A673 (cell line): Measurements from ENCODE around the gene VTI1A. TPM values are rescaled to one million over a fixed set of nuclear protein-coding genes. Genes with fewer than 3 reads are reported as not detected.

ENCODE experiments used
- BruUV-seq: library from RNA; stranded (reverse); fragments of 400-500 nt; replicated peaks from 2 replicates; lab custom pipeline; 2021; lab: Mats Ljungman, UMichigan
- CTCF ChIA-PET: fragments of 300-600 bp; sonication (Branson Sonifier 250); formaldehyde crosslinking; loops from one replicate; lab custom pipeline; 2022; ENCODE audit warnings: antibody characterized with exemption; lab: Charles Lee
- POLR2A ChIA-PET: fragments of 300-600 bp; sonication (Branson Sonifier 250); formaldehyde crosslinking; loops from one replicate; lab custom pipeline; 2022; ENCODE audit warnings: antibody characterized with exemption; ENCODE audit not compliant: low non-redundant PET; lab: Charles Lee
- DNase-seq: peaks from one replicate; pipeline ENCODE4 v3.0.0-alpha.2; 2015; ENCODE audit warnings: low spot score
- H3K27ac ChIP-seq: fragments of 200-600 bp; sonication (generic); 2 replicates; pipeline ENCODE4 v1.5.1; 2016; ENCODE audit warnings: mixed run types, low read depth, mild to moderate bottlenecking, mixed read lengths, antibody characterized with exemption, low read length; ENCODE audit not compliant: poor library complexity, severe bottlenecking
- H3K27me3 ChIP-seq: fragments of 200-600 bp; sonication (generic); replicated peaks from 2 replicates; pipeline ENCODE4 v1.6.1; 2017; ENCODE audit warnings: mixed run types, low read depth, mild to moderate bottlenecking, mixed read lengths, antibody characterized with exemption, low read length; ENCODE audit not compliant: insufficient read depth, poor library complexity
- H3K36me3 ChIP-seq: fragments of 200-600 bp; sonication (generic); 2 replicates; pipeline ENCODE4 v1.6.1; 2016; ENCODE audit warnings: mixed run types, mild to moderate bottlenecking, mixed read lengths, antibody characterized with exemption, low read length; ENCODE audit not compliant: insufficient read depth, poor library complexity, severe bottlenecking
- H3K4me1 ChIP-seq: fragments of 200-600 bp; sonication (generic); 2 replicates; pipeline ENCODE4 v1.6.1; 2017; ENCODE audit warnings: mixed run types, mild to moderate bottlenecking, mixed read lengths, antibody characterized with exemption, low read length; ENCODE audit not compliant: insufficient read depth, poor library complexity, severe bottlenecking
- H3K4me3 ChIP-seq: fragments of 200-600 bp; sonication (generic); 2 replicates; pipeline ENCODE4 v1.5.1; 2016; ENCODE audit warnings: low read depth, mixed run types, mild to moderate bottlenecking, mixed read lengths, low read length; ENCODE audit not compliant: poor library complexity, severe bottlenecking
- H3K9me3 ChIP-seq: fragments of 200-600 bp; sonication (generic); 2 replicates; pipeline ENCODE4 v1.6.1; 2016; ENCODE audit warnings: mixed run types, low read depth, mild to moderate bottlenecking, mixed read lengths, antibody characterized with exemption, low read length; ENCODE audit not compliant: poor library complexity, severe bottlenecking
- EZH2 ChIP-seq: fragments of 200-600 bp; sonication (generic); IDR thresholded peaks from 2 replicates; pipeline ENCODE4 v1.6.1; 2017; ENCODE audit warnings: borderline replicate concordance, low read depth, mild to moderate bottlenecking, mixed read lengths, antibody characterized with exemption, low read length; ENCODE audit not compliant: poor library complexity, severe bottlenecking
- intact Hi-C: fragments of 100-400 bp; cut with micrococcal nuclease; formaldehyde crosslinking; loops from one replicate; pipeline ENCODE4 v1.10.0; 2022; ENCODE audit not compliant: unreplicated experiment
- total RNA-seq: library from RNA; stranded (reverse); gene quantifications from 2 replicates; pipeline ENCODE4 v1.2.3, GENCODE V29; 2021
- TF ChIP-seq, protein P1 (sequence below): fragments of 300-800, 200-600 bp; sonication (generic); conservative IDR thresholded peaks from 2 replicates; pipeline ENCODE4 v1.5.1; 2017; ENCODE audit warnings: low read depth, mild to moderate bottlenecking, antibody characterized with exemption, low read length, moderate library complexity, mixed read lengths

VTI1A gene
- total RNA-seq, 1 experiment from 2014 or later: 38.7 TPM

DNA sequence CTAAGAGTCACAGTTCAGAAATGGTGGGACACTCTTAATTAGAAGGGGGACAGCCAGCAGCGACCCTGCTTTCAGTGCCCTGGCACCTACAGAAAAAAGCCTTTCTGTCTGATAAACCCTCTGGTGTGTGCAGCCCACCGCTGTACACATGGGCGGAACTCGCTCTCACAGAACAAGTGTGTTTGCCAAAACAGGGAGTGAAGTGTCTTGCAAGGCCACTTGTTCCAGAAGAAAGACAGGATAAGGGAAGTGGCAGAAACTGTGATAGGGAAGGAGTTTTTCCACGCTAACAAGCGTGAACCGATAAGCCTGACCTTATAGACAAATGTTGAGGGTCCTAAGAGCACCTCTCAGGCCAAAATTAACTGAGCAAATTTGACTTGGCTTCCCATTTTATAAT is 299.3 kb downstream of the VTI1A start:
- DNase-seq: no peak
- POLR2A ChIA-PET: no interaction called here
- Histone ChIP-seq H3K4me1 (peaks cover 18% of the 10 kb centered on the region), H3K9me3 (no peaks in the 10 kb centered on the region), H3K27me3 (no peaks in the 10 kb centered on the region), H3K4me3 (no peak overlapping the region), H3K27ac (no peak overlapping the region), H3K36me3 (no peaks in the 10 kb centered on the region)
- BruUV-seq: no TSS peak
- intact Hi-C loops: no loop called here
- no peak for TF ChIP-seq EZH2
- CTCF ChIA-PET: no interaction called here

DNA sequence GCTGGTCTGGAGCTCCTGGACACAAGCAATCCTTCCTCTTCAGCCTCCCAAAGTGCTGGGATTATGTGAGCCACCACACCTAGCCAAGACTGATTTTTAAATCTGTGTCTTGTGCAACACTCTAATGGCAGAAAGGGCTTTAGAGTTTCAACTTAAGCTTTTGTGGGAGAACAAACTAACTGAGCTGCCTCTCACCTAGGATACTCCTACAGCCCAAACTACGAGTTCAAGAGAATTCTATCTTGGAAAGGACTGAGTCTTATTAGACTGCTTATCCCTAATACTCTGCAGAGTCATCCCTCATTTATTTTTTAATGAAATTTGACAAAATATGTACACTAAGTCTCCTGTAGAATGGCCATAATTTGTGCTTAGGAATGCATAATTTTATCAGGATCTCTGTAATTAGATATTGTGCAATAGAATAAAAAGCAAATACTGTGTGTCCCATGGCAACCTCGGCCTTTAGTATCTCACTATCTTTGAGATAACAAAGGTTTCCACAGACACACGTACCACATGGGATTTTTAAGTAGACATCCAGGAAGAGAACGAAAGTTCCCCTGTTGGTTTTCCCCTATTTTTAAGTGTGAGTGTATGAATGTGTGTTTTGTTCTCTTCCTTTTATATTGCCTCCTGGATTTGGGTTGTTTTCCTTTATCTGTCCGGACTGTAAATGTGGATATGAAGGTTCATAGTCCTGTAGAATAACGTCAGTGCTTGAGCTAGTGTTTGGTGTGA is 303.6 kb downstream of the VTI1A start:
- intact Hi-C loops: no loop called here
- Histone ChIP-seq H3K27me3 (no peaks in the 10 kb centered on the region), H3K4me1 (peaks cover 19% of the 10 kb centered on the region), H3K9me3 (no peaks in the 10 kb centered on the region), H3K4me3 (no peak overlapping the region), H3K36me3 (no peaks in the 10 kb centered on the region), H3K27ac (no peak overlapping the region)
- CTCF ChIA-PET: no interaction called here
- BruUV-seq: no TSS peak
- DNase-seq: no peak
- no peak for TF ChIP-seq EZH2
- TF ChIP-seq, protein P1, sequence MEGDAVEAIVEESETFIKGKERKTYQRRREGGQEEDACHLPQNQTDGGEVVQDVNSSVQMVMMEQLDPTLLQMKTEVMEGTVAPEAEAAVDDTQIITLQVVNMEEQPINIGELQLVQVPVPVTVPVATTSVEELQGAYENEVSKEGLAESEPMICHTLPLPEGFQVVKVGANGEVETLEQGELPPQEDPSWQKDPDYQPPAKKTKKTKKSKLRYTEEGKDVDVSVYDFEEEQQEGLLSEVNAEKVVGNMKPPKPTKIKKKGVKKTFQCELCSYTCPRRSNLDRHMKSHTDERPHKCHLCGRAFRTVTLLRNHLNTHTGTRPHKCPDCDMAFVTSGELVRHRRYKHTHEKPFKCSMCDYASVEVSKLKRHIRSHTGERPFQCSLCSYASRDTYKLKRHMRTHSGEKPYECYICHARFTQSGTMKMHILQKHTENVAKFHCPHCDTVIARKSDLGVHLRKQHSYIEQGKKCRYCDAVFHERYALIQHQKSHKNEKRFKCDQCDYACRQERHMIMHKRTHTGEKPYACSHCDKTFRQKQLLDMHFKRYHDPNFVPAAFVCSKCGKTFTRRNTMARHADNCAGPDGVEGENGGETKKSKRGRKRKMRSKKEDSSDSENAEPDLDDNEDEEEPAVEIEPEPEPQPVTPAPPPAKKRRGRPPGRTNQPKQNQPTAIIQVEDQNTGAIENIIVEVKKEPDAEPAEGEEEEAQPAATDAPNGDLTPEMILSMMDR: no peak
- POLR2A ChIA-PET: no interaction called here

DNA sequence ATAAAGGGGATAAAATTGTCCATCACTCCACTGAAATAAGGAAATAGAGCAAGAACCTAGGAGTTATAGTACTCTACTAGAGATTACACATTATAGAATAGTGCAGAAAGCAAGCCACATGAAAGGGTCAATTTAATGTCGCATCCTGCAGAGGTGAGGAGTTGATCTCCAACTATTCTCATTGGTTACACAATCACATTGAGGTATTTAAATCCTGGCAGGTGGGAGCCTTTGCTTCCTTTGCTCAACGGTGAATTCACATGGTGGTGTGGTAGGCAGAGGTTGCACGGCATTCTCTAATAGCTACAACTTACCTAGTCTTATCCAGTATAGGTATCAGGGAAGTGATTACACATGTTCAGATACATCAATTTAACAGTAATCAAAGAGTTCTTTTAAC is 304.6 kb downstream of the VTI1A start:
- intact Hi-C loops: no loop called here
- Histone ChIP-seq H3K9me3 (no peaks in the 10 kb centered on the region), H3K4me3 (no peak overlapping the region), H3K36me3 (no peaks in the 10 kb centered on the region), H3K27me3 (no peaks in the 10 kb centered on the region), H3K4me1 (peaks cover 25% of the 10 kb centered on the region), H3K27ac (no peak overlapping the region)
- no TSS peak for BruUV-seq
- no peak for DNase-seq
- ChIA-PET POLR2A (interaction anchor here (0.6 kb wide), 1 partner anchor 521 kb away, joined by 6 read pairs; no protein-coding TSS in a partner anchor), CTCF (no interaction called here)
- TF ChIP-seq, protein P1: no peak
- no peak for TF ChIP-seq EZH2
